Smooth muscle cell (in vitro differentiated cells): ENCODE results near the gene RFC2. TPM values are rescaled to one million over a fixed set of nuclear protein-coding genes. Genes with fewer than 3 reads are reported as not detected.

ENCODE experiments used
- DNase-seq: peaks from one replicate; lab custom pipeline; 2025; ENCODE audit not compliant: unreplicated experiment; lab: John Stamatoyannopoulos, UW
- H2AFZ ChIP-seq: fragments of 200-600 bp; sonication (generic); 2 replicates; pipeline ENCODE4 v1.6.0; 2016; ENCODE audit warnings: antibody characterized with exemption, low read depth, mild to moderate bottlenecking
- H3F3A ChIP-seq: fragments of 200-600 bp; sonication (generic); 2 replicates; pipeline ENCODE4 v1.6.0; 2017; ENCODE audit warnings: antibody characterized with exemption, low read depth
- H3K27ac ChIP-seq: fragments of 200-600 bp; sonication (generic); 2 replicates; pipeline ENCODE4 v1.5.1; 2016; ENCODE audit warnings: low read depth, mild to moderate bottlenecking
- H3K27me3 ChIP-seq: fragments of 200-600 bp; sonication (generic); 2 replicates; pipeline ENCODE4 v1.6.1; 2016; ENCODE audit warnings: low read depth, mild to moderate bottlenecking
- H3K36me3 ChIP-seq: fragments of 200-600 bp; sonication (generic); 2 replicates; pipeline ENCODE4 v1.5.1; 2016; ENCODE audit warnings: low read depth
- H3K4me1 ChIP-seq: fragments of 200-600 bp; sonication (generic); 2 replicates; pipeline ENCODE4 v1.5.1; 2016; ENCODE audit warnings: low read depth
- H3K4me2 ChIP-seq: fragments of 200-600 bp; sonication (generic); 2 replicates; pipeline ENCODE4 v1.6.0; 2016; ENCODE audit warnings: mild to moderate bottlenecking
- H3K4me3 ChIP-seq: fragments of 200-600 bp; sonication (generic); 2 replicates; pipeline ENCODE4 v1.5.1; 2016; ENCODE audit warnings: mild to moderate bottlenecking
- H3K79me2 ChIP-seq: fragments of 200-600 bp; sonication (generic); 2 replicates; pipeline ENCODE4 v1.6.0; 2016; ENCODE audit warnings: low read depth, mild to moderate bottlenecking
- H3K9ac ChIP-seq: fragments of 200-600 bp; sonication (generic); 2 replicates; pipeline ENCODE4 v1.6.0; 2016; ENCODE audit warnings: low read depth
- H3K9me3 ChIP-seq: fragments of 200-600 bp; sonication (generic); replicated peaks from 2 replicates; pipeline ENCODE4 v1.5.1; 2016; ENCODE audit warnings: low read depth
- H4K20me1 ChIP-seq: fragments of 200-600 bp; sonication (generic); 2 replicates; pipeline ENCODE4 v1.6.0; 2016; ENCODE audit warnings: low read depth
- CTCF ChIP-seq: fragments of 200-600 bp; sonication (generic); IDR thresholded peaks from 2 replicates; pipeline ENCODE4 v1.5.1; 2017; ENCODE audit warnings: borderline replicate concordance, mild to moderate bottlenecking, antibody characterized with exemption; ENCODE audit not compliant: insufficient read depth, poor library complexity, severe bottlenecking
- WGBS: methylation state at CpG from one replicate; pipeline ENCODE4 v1.1.7; 2016; ENCODE audit warnings: low lambda C conversion rate; 5-methylcytosine and 5-hydroxymethylcytosine counted together
- polyA plus RNA-seq: library from polyadenylated mRNA; unstranded; fragments of >200 nt; fragmentation: Nextera tagmentation; extraction: Ambion mirVana; gene quantifications from 2 replicates; pipeline ENCODE4 v1.2.1, GENCODE V29; 2016
- total RNA-seq: library from RNA; depleted of rRNA; stranded (reverse); fragments of >200 nt; gene quantifications from 2 replicates; pipeline ENCODE4 v1.2.3, GENCODE V29; 2014

Gene RFC2
- total and polyA plus RNA-seq, 2 experiments from 2014 or later, result 28.9 to 29.4 TPM

- WGBS, result 28% methylated on average over 7 of the region's 9 CpGs
- Histone ChIP-seq H3F3A (no peaks in the 10 kb centered on the region), H3K9ac (peak overlapping the region; percentile 90)
Measured at GRCh38 chr7:74290553-74290950, 36.4 kb upstream of the RFC2 start.

GRCh38 chr7:74289659-74290552 is 35.7 kb upstream of the RFC2 start:
- Histone ChIP-seq H3K27ac (no peak overlapping the region), H2AFZ (peak overlapping the region; percentile 66), H3K4me2 (peak overlapping the region; percentile 98), H3K27me3 (no peaks in the 10 kb centered on the region), H3K9me3 (no peaks in the 10 kb centered on the region), H3K79me2 (peaks cover 54% of the 10 kb centered on the region), H3K36me3 (no peaks in the 10 kb centered on the region), H3K4me1 (no peaks in the 10 kb centered on the region), H3K4me3 (peak overlapping the region; percentile 93), H3F3A (no peaks in the 10 kb centered on the region), H4K20me1 (peaks cover 49% of the 10 kb centered on the region), H3K9ac (peak overlapping the region; percentile 90)
- no peak for DNase-seq
- no peak for TF ChIP-seq CTCF
- 4% methylated on average over 42 of the region's 60 CpGs for WGBS

More at GRCh38 chr7:74290553-74290950, 36.4 kb upstream of the RFC2 start:
- Histone ChIP-seq H3K4me3 (peak overlapping the region; percentile 93), H3K36me3 (no peaks in the 10 kb centered on the region), H3K9me3 (no peaks in the 10 kb centered on the region), H4K20me1 (peaks cover 56% of the 10 kb centered on the region), H3K4me1 (no peaks in the 10 kb centered on the region), H3K27me3 (no peaks in the 10 kb centered on the region), H3K4me2 (peak overlapping the region; percentile 98), H3K27ac (no peak overlapping the region), H3K79me2 (peaks cover 61% of the 10 kb centered on the region), H2AFZ (no peak overlapping the region)
- DNase-seq, result no peak
- no peak for TF ChIP-seq CTCF

GRCh38 chr7:74289018-74289658 is 34.9 kb upstream of the RFC2 start, which contains the start of gene CLIP2:
CLIP2 (plus strand) TSS chr7:74289407; CDS start chr7:74317547, 28,140 bp downstream.
- H3K36me3 ChIP-seq, result no peaks in the 10 kb centered on the region
- H3K9ac ChIP-seq, result peak within 1 kb of the TSS; percentile 90
- peak within 1 kb of the TSS; percentile 93 for H3K4me3 ChIP-seq
- peaks cover 47% of the 10 kb centered on the region for H3K79me2 ChIP-seq
- WGBS, result 5% methylated on average over 36 of the region's 67 CpGs
- H3F3A ChIP-seq, result no peaks in the 10 kb centered on the region
- H3K9me3 ChIP-seq, result no peaks in the 10 kb centered on the region
- peak within 1 kb of the TSS; percentile 83 for H2AFZ ChIP-seq
- no peaks in the 10 kb centered on the region for H3K4me1 ChIP-seq
- DNase-seq, result peak; percentile 74
- TF ChIP-seq CTCF, result no peak
- no peak within 1 kb of the TSS for H3K27ac ChIP-seq
- H3K27me3 ChIP-seq, result no peaks in the 10 kb centered on the region
- peaks cover 42% of the 10 kb centered on the region for H4K20me1 ChIP-seq
- H3K4me2 ChIP-seq, result peak within 1 kb of the TSS; percentile 98
